Astrocyte (in vitro differentiated cells and primary cell): Measurements from ENCODE around the gene DNAJC7. TPM values are rescaled to one million over a fixed set of nuclear protein-coding genes. Genes with fewer than 3 reads are reported as not detected.
A peak's percentile ranks its signal among the peaks of the same experiment; 100 is the strongest.

ENCODE experiments used
- DNase-seq: peaks from one replicate; pipeline ENCODE4 v3.0.0-alpha.2; 2010; ENCODE audit warnings: low read depth
- FAIRE-seq: peaks from 2 replicates; lab custom pipeline; 2011; peaks lifted over from hg19 to GRCh38; lab: Jason Lieb, UNC
- H2AFZ ChIP-seq: 2 replicates; pipeline ENCODE4 v1.6.0; 2012; ENCODE audit warnings: low read depth, low read length, inconsistent platforms
- H3K27ac ChIP-seq: 2 replicates; pipeline ENCODE4 v1.5.1; 2011; ENCODE audit warnings: low read depth, low read length, inconsistent platforms
- H3K27me3 ChIP-seq: 2 replicates; pipeline ENCODE4 v1.6.0; 2011; ENCODE audit warnings: low read length, inconsistent platforms; ENCODE audit not compliant: insufficient read depth
- H3K36me3 ChIP-seq: 2 replicates; pipeline ENCODE4 v1.5.1; 2011; ENCODE audit warnings: low read length, inconsistent platforms; ENCODE audit not compliant: insufficient read depth
- H3K4me1 ChIP-seq: 2 replicates; pipeline ENCODE4 v1.5.1; 2011; ENCODE audit warnings: low read length, inconsistent platforms; ENCODE audit not compliant: insufficient read depth
- H3K4me2 ChIP-seq: 2 replicates; pipeline ENCODE4 v1.6.0; 2012; ENCODE audit warnings: low read length, inconsistent platforms
- H3K4me3 ChIP-seq: 2 replicates; pipeline ENCODE4 v1.5.1; 2011; ENCODE audit warnings: low read depth, mild to moderate bottlenecking, low read length, inconsistent platforms; ENCODE audit not compliant: insufficient read depth
- H3K79me2 ChIP-seq: 2 replicates; pipeline ENCODE4 v1.6.0; 2012; ENCODE audit warnings: mild to moderate bottlenecking, low read length, inconsistent platforms; ENCODE audit not compliant: insufficient read depth
- H3K9ac ChIP-seq: 2 replicates; pipeline ENCODE4 v1.6.0; 2012; ENCODE audit warnings: mild to moderate bottlenecking, low read length, inconsistent platforms
- H3K9me3 ChIP-seq: 2 replicates; pipeline ENCODE4 v1.5.1; 2012; ENCODE audit warnings: low read depth, mild to moderate bottlenecking, low read length, inconsistent platforms; ENCODE audit not compliant: insufficient read depth
- H4K20me1 ChIP-seq: 2 replicates; pipeline ENCODE4 v1.6.0; 2012; ENCODE audit warnings: low read length, inconsistent platforms; ENCODE audit not compliant: insufficient read depth
- H3K27ac Mint-ChIP-seq: one replicate; pipeline ENCODE4 v1.8.0; 2021; ENCODE audit warnings: mild to moderate bottlenecking, mixed read lengths; ENCODE audit not compliant: unreplicated experiment
- H3K27me3 Mint-ChIP-seq: one replicate; pipeline ENCODE4 v1.8.0; 2021; ENCODE audit warnings: low read depth, mixed read lengths; ENCODE audit not compliant: unreplicated experiment
- H3K36me3 Mint-ChIP-seq: one replicate; pipeline ENCODE4 v1.8.0; 2021; ENCODE audit warnings: low read depth, mixed read lengths; ENCODE audit not compliant: unreplicated experiment
- H3K4me1 Mint-ChIP-seq: one replicate; pipeline ENCODE4 v1.8.0; 2021; ENCODE audit warnings: low read depth, mixed read lengths; ENCODE audit not compliant: unreplicated experiment
- H3K4me3 Mint-ChIP-seq: one replicate; pipeline ENCODE4 v1.8.0; 2021; ENCODE audit warnings: mild to moderate bottlenecking, moderate library complexity, mixed read lengths; ENCODE audit not compliant: unreplicated experiment
- H3K9me3 Mint-ChIP-seq: one replicate; pipeline ENCODE4 v1.8.0; 2021; ENCODE audit warnings: mild to moderate bottlenecking, mixed read lengths; ENCODE audit not compliant: unreplicated experiment
- CTCF ChIP-seq: IDR thresholded peaks from 2 replicates; pipeline ENCODE4 v1.5.1; 2011; ENCODE audit warnings: low read depth, mild to moderate bottlenecking, inconsistent platforms, low read length, moderate library complexity; ENCODE audit not compliant: insufficient read depth
- EZH2 ChIP-seq: IDR thresholded peaks from 2 replicates; pipeline ENCODE4 v1.6.1; 2012; ENCODE audit warnings: mild to moderate bottlenecking, low read length, inconsistent platforms; ENCODE audit not compliant: insufficient read depth
- total RNA-seq: library from RNA; stranded (reverse); gene quantifications from 2 replicates; pipeline ENCODE4 v1.2.1, GENCODE V29; 2021

Gene DNAJC7
- total RNA-seq, 1 donor from 2014 or later, result 96.0 TPM

GRCh38 chr17:42062681-42063080 is 45.4 kb upstream of the DNAJC7 start:
- Mint-ChIP-seq H3K27me3 (peaks cover 32% of the 10 kb centered on the region), H3K36me3 (peaks cover 2% of the 10 kb centered on the region), H3K27ac (no peak overlapping the region), H3K4me3 (peak overlapping the region; percentile 27), H3K4me1 (peaks cover 5% of the 10 kb centered on the region), H3K9me3 (peaks cover 3% of the 10 kb centered on the region)
- Histone ChIP-seq H4K20me1 (no peaks in the 10 kb centered on the region), H3K9ac (no peak overlapping the region), H3K27me3 (peaks cover 2% of the 10 kb centered on the region), H3K79me2 (no peaks in the 10 kb centered on the region), H3K36me3 (no peaks in the 10 kb centered on the region), H3K27ac (no peak overlapping the region), H3K4me1 (no peaks in the 10 kb centered on the region), H2AFZ (no peak overlapping the region), H3K4me3 (no peak overlapping the region), H3K4me2 (no peak overlapping the region), H3K9me3 (no peaks in the 10 kb centered on the region)
- TF ChIP-seq EZH2 (no peak), CTCF (no peak)
- DNase-seq, result no peak
- no peak for FAIRE-seq

- H3K9ac ChIP-seq, result no peak overlapping the region
- no peaks in the 10 kb centered on the region for H3K36me3 ChIP-seq
- FAIRE-seq, result no peak
- peaks cover 31% of the 10 kb centered on the region for H3K27me3 Mint-ChIP-seq
- H3K36me3 Mint-ChIP-seq, result peaks cover 2% of the 10 kb centered on the region
- no peaks in the 10 kb centered on the region for H3K79me2 ChIP-seq
- H3K4me3 ChIP-seq, result no peak overlapping the region
- H3K4me2 ChIP-seq, result no peak overlapping the region
- no peak for DNase-seq
- no peaks in the 10 kb centered on the region for H3K4me1 ChIP-seq
- H4K20me1 ChIP-seq, result no peaks in the 10 kb centered on the region
- peaks cover 5% of the 10 kb centered on the region for H3K4me1 Mint-ChIP-seq
- H3K27ac Mint-ChIP-seq, result no peak overlapping the region
- TF ChIP-seq CTCF, result no peak
- no peak for TF ChIP-seq EZH2
- H3K27me3 ChIP-seq, result peaks cover 2% of the 10 kb centered on the region
- H3K9me3 ChIP-seq, result no peaks in the 10 kb centered on the region
- no peak overlapping the region for H3K27ac ChIP-seq
- peaks cover 3% of the 10 kb centered on the region for H3K9me3 Mint-ChIP-seq
- no peak overlapping the region for H2AFZ ChIP-seq
- H3K4me3 Mint-ChIP-seq, result no peak overlapping the region
These were observed 44.6 kb upstream of the DNAJC7 start for GRCh38 chr17:42061646-42062487.

GRCh38 chr17:42060231-42060630 is 43.0 kb upstream of the DNAJC7 start:
- Histone ChIP-seq H3K79me2 (no peaks in the 10 kb centered on the region), H3K27ac (no peak overlapping the region), H4K20me1 (no peaks in the 10 kb centered on the region), H3K9ac (no peak overlapping the region), H3K4me2 (no peak overlapping the region), H2AFZ (no peak overlapping the region), H3K36me3 (no peaks in the 10 kb centered on the region), H3K9me3 (no peaks in the 10 kb centered on the region), H3K27me3 (peaks cover 3% of the 10 kb centered on the region), H3K4me1 (no peaks in the 10 kb centered on the region), H3K4me3 (no peak overlapping the region)
- H3K9me3 Mint-ChIP-seq, result peaks cover 3% of the 10 kb centered on the region
- FAIRE-seq (no peak), DNase-seq (no peak)
- H3K27ac Mint-ChIP-seq, result no peak overlapping the region
- H3K4me1 Mint-ChIP-seq, result peaks cover 6% of the 10 kb centered on the region
- peaks cover 2% of the 10 kb centered on the region for H3K36me3 Mint-ChIP-seq
- TF ChIP-seq CTCF (no peak), EZH2 (no peak)
- no peak overlapping the region for H3K4me3 Mint-ChIP-seq
- peaks cover 35% of the 10 kb centered on the region for H3K27me3 Mint-ChIP-seq
